ENCODE measurements around the gene INPP5K. TPM values are rescaled to one million over a fixed set of nuclear protein-coding genes. Genes with fewer than 3 reads are reported as not detected.
"Not testable (repeated sequence)": the region's sequence is repeated elsewhere in the genome, so short reads cannot be mapped to it uniquely, and the experiment has no call there.

The INPP5K gene
- total and polyA plus RNA-seq, 2 donors, result 20.6 to 46.7 TPM

- H3K4me3 ChIP-seq (ENCODE audit: low read length in 2 of 2), result no peak overlapping the region
- DNase-seq (ENCODE audit: low read depth in 6 of 9, low spot score in 9 of 9), result no peak
- no peak overlapping the region for H3K27ac ChIP-seq (ENCODE audit: low read depth in 1 of 2, low read length in 1 of 2)
- H3K4me1 ChIP-seq (ENCODE audit: control insufficient read depth in 2 of 2, insufficient read depth in 2 of 2, low read length in 2 of 2), result no peaks in the 10 kb centered on the region
- peaks cover 53 to 56% of the 10 kb centered on the region in 2 donors for H3K36me3 ChIP-seq (ENCODE audit: control insufficient read depth in 2 of 2, insufficient read depth in 2 of 2, low read length in 1 of 2)
- 98% methylated on average over 24 of the region's 24 CpGs for WGBS
- no peaks in the 10 kb centered on the region for H3K27me3 ChIP-seq (ENCODE audit: control insufficient read depth in 2 of 2, insufficient read depth in 1 of 2, low read length in 1 of 2)
- H3K9me3 ChIP-seq (ENCODE audit: control insufficient read depth in 2 of 2, insufficient read depth in 1 of 2, low read length in 1 of 2), result no peaks in the 10 kb centered on the region
Observed at GRCh38 chr17:1533661-1534325, 17.4 kb upstream of the INPP5K start.

- no peak overlapping the region for H3K27ac ChIP-seq (ENCODE audit: low read depth in 1 of 2, low read length in 1 of 2)
Observed at GRCh38 chr17:1532836-1533602, 16.6 kb upstream of the INPP5K start.

GRCh38 chr17:1529863-1530262 is 13.5 kb upstream of the INPP5K start:
- 91% methylated on average over 2 of the region's 2 CpGs for WGBS
- H3K9me3 ChIP-seq (ENCODE audit: control insufficient read depth in 2 of 2, insufficient read depth in 1 of 2, low read length in 1 of 2), result no peaks in the 10 kb centered on the region
- peaks cover 0 to 6% of the 10 kb centered on the region in 2 donors for H3K4me1 ChIP-seq (ENCODE audit: control insufficient read depth in 2 of 2, insufficient read depth in 2 of 2, low read length in 2 of 2)
- H3K36me3 ChIP-seq (ENCODE audit: control insufficient read depth in 2 of 2, insufficient read depth in 2 of 2, low read length in 1 of 2), result peaks cover 40 to 47% of the 10 kb centered on the region in 2 donors
- no peak overlapping the region for H3K27ac ChIP-seq (ENCODE audit: low read depth in 1 of 2, low read length in 1 of 2)
- H3K4me3 ChIP-seq (ENCODE audit: low read length in 2 of 2), result no peak overlapping the region
- no peak for DNase-seq (ENCODE audit: low read depth in 6 of 9, low spot score in 9 of 9)
- no peaks in the 10 kb centered on the region for H3K27me3 ChIP-seq (ENCODE audit: control insufficient read depth in 2 of 2, insufficient read depth in 1 of 2, low read length in 1 of 2)

More at GRCh38 chr17:1532836-1533602, 16.6 kb upstream of the INPP5K start:
- no peak overlapping the region for H3K4me3 ChIP-seq (ENCODE audit: low read length in 2 of 2)
- H3K27me3 ChIP-seq (ENCODE audit: control insufficient read depth in 2 of 2, insufficient read depth in 1 of 2, low read length in 1 of 2), result no peaks in the 10 kb centered on the region
- WGBS, result 95% methylated on average over 10 of the region's 10 CpGs
- DNase-seq (ENCODE audit: low read depth in 6 of 9, low spot score in 9 of 9), result peak in 2 of 9 donors; percentile 24 to 40
- peaks cover 46 to 49% of the 10 kb centered on the region in 2 donors for H3K36me3 ChIP-seq (ENCODE audit: control insufficient read depth in 2 of 2, insufficient read depth in 2 of 2, low read length in 1 of 2)
- H3K4me1 ChIP-seq (ENCODE audit: control insufficient read depth in 2 of 2, insufficient read depth in 2 of 2, low read length in 2 of 2), result no peaks in the 10 kb centered on the region
- no peaks in the 10 kb centered on the region for H3K9me3 ChIP-seq (ENCODE audit: control insufficient read depth in 2 of 2, insufficient read depth in 1 of 2, low read length in 1 of 2)

DNA sequence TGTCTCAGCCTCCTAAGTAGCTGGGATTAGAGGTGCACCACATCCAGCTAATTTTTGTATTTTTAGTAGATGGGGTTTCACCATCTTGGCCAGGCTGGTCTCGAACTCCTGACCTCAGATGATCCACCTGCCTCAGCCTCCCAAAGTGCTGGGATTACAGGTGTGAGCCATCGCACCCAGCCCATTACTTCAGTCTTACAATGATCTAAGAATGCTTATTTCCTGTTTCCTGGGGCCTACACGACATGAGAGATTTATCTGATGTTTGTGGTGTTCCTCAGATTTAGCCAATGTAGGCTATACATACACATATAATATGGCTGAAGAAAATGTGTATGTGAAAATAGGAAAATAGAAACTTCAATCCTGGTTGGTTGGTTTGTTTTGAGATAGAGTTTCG is 10.5 kb upstream of the INPP5K start:
- H3K9me3 ChIP-seq (ENCODE audit: control insufficient read depth in 2 of 2, insufficient read depth in 1 of 2, low read length in 1 of 2); H3K4me1 ChIP-seq (ENCODE audit: control insufficient read depth in 2 of 2, insufficient read depth in 2 of 2, low read length in 2 of 2); H3K27me3 ChIP-seq (ENCODE audit: control insufficient read depth in 2 of 2, insufficient read depth in 1 of 2, low read length in 1 of 2); H3K4me3 ChIP-seq (ENCODE audit: low read length in 2 of 2); H3K27ac ChIP-seq (ENCODE audit: low read depth in 1 of 2, low read length in 1 of 2): not testable (repeated sequence)
- WGBS, result 51% methylated on average over 4 of the region's 4 CpGs
- peaks cover 18 to 25% of the 10 kb centered on the region in 2 donors for H3K36me3 ChIP-seq (ENCODE audit: control insufficient read depth in 2 of 2, insufficient read depth in 2 of 2, low read length in 1 of 2)
- DNase-seq (ENCODE audit: low read depth in 6 of 9, low spot score in 9 of 9), result peak in 2 of 9 donors; percentile 36 to 53

DNA sequence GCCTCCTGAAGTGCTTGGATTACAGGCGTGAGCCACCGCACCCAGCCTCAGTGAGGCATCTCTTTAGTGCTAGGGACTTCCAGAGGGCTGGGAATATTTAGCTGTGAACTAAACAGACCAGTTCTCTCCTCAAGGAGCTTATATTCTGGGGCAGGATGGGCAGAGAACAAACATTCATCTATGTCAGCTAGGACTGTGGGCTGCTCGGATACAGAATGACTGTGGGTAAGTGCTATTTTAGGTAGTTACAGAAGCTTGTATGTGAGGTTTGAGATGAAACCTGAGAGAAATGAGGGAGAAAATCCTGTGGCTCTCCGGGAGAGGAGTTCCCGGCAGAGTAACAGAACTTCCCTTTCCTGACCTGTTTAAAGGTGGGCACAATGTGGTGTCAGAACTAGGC is 6.2 kb upstream of the INPP5K start:
- Histone ChIP-seq H3K4me1 (ENCODE audit: control insufficient read depth in 2 of 2, insufficient read depth in 2 of 2, low read length in 2 of 2) (peaks cover 2 to 8% of the 10 kb centered on the region in 2 donors), H3K36me3 (ENCODE audit: control insufficient read depth in 2 of 2, insufficient read depth in 2 of 2, low read length in 1 of 2) (peaks cover 6 to 22% of the 10 kb centered on the region in 2 donors), H3K4me3 (ENCODE audit: low read length in 2 of 2) (no peak overlapping the region), H3K27me3 (ENCODE audit: control insufficient read depth in 2 of 2, insufficient read depth in 1 of 2, low read length in 1 of 2) (no peaks in the 10 kb centered on the region), H3K9me3 (ENCODE audit: control insufficient read depth in 2 of 2, insufficient read depth in 1 of 2, low read length in 1 of 2) (no peaks in the 10 kb centered on the region), H3K27ac (ENCODE audit: low read depth in 1 of 2, low read length in 1 of 2) (no peak overlapping the region)
- DNase-seq (ENCODE audit: low read depth in 6 of 9, low spot score in 9 of 9), result no peak
- WGBS, result 98% methylated on average over 5 of the region's 5 CpGs

GRCh38 chr17:1521086-1521640 is 4.8 kb upstream of the INPP5K start:
- Histone ChIP-seq H3K27ac (ENCODE audit: low read depth in 1 of 2, low read length in 1 of 2) (no peak overlapping the region), H3K9me3 (ENCODE audit: control insufficient read depth in 2 of 2, insufficient read depth in 1 of 2, low read length in 1 of 2) (no peaks in the 10 kb centered on the region), H3K27me3 (ENCODE audit: control insufficient read depth in 2 of 2, insufficient read depth in 1 of 2, low read length in 1 of 2) (no peaks in the 10 kb centered on the region), H3K4me3 (ENCODE audit: low read length in 2 of 2) (no peak overlapping the region), H3K36me3 (ENCODE audit: control insufficient read depth in 2 of 2, insufficient read depth in 2 of 2, low read length in 1 of 2) (peaks cover 6 to 21% of the 10 kb centered on the region in 2 donors), H3K4me1 (ENCODE audit: control insufficient read depth in 2 of 2, insufficient read depth in 2 of 2, low read length in 2 of 2) (peaks cover 4 to 6% of the 10 kb centered on the region in 2 donors)
- WGBS, result 97% methylated on average over 10 of the region's 10 CpGs
- no peak for DNase-seq (ENCODE audit: low read depth in 6 of 9, low spot score in 9 of 9)

- DNase-seq (ENCODE audit: low read depth in 6 of 9, low spot score in 9 of 9), result no peak
- Histone ChIP-seq H3K27me3 (ENCODE audit: control insufficient read depth in 2 of 2, insufficient read depth in 1 of 2, low read length in 1 of 2) (no peaks in the 10 kb centered on the region), H3K9me3 (ENCODE audit: control insufficient read depth in 2 of 2, insufficient read depth in 1 of 2, low read length in 1 of 2) (no peaks in the 10 kb centered on the region), H3K4me1 (ENCODE audit: control insufficient read depth in 2 of 2, insufficient read depth in 2 of 2, low read length in 2 of 2) (peaks cover 10 to 20% of the 10 kb centered on the region in 2 donors), H3K27ac (ENCODE audit: low read depth in 1 of 2, low read length in 1 of 2) (no peak overlapping the region), H3K36me3 (ENCODE audit: control insufficient read depth in 2 of 2, insufficient read depth in 2 of 2, low read length in 1 of 2) (peaks cover 6 to 15% of the 10 kb centered on the region in 2 donors), H3K4me3 (ENCODE audit: low read length in 2 of 2) (no peak overlapping the region)
- WGBS, result 96% methylated on average over 7 of the region's 7 CpGs
Observed at GRCh38 chr17:1519678-1520077, 3.3 kb upstream of the INPP5K start.

- H3K27me3 ChIP-seq (ENCODE audit: control insufficient read depth in 2 of 2, insufficient read depth in 1 of 2, low read length in 1 of 2), result no peaks in the 10 kb centered on the region
- peaks cover 10 to 20% of the 10 kb centered on the region in 2 donors for H3K4me1 ChIP-seq (ENCODE audit: control insufficient read depth in 2 of 2, insufficient read depth in 2 of 2, low read length in 2 of 2)
- H3K4me3 ChIP-seq (ENCODE audit: low read length in 2 of 2), result no peak overlapping the region
- DNase-seq (ENCODE audit: low read depth in 6 of 9, low spot score in 9 of 9), result no peak
- 71% methylated on average over 2 of the region's 2 CpGs for WGBS
- H3K27ac ChIP-seq (ENCODE audit: low read depth in 1 of 2, low read length in 1 of 2), result no peak overlapping the region
- H3K9me3 ChIP-seq (ENCODE audit: control insufficient read depth in 2 of 2, insufficient read depth in 1 of 2, low read length in 1 of 2), result no peaks in the 10 kb centered on the region
- peaks cover 17 to 18% of the 10 kb centered on the region in 2 donors for H3K36me3 ChIP-seq (ENCODE audit: control insufficient read depth in 2 of 2, insufficient read depth in 2 of 2, low read length in 1 of 2)
Observed at GRCh38 chr17:1518410-1518809, 2.0 kb upstream of the INPP5K start.

Measured in thymus (tissue), 11 donors.